ENCODE results near the gene FAM20B.

- TF ChIP-seq, protein P1, sequence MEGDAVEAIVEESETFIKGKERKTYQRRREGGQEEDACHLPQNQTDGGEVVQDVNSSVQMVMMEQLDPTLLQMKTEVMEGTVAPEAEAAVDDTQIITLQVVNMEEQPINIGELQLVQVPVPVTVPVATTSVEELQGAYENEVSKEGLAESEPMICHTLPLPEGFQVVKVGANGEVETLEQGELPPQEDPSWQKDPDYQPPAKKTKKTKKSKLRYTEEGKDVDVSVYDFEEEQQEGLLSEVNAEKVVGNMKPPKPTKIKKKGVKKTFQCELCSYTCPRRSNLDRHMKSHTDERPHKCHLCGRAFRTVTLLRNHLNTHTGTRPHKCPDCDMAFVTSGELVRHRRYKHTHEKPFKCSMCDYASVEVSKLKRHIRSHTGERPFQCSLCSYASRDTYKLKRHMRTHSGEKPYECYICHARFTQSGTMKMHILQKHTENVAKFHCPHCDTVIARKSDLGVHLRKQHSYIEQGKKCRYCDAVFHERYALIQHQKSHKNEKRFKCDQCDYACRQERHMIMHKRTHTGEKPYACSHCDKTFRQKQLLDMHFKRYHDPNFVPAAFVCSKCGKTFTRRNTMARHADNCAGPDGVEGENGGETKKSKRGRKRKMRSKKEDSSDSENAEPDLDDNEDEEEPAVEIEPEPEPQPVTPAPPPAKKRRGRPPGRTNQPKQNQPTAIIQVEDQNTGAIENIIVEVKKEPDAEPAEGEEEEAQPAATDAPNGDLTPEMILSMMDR (IDR thresholded peaks at IDR 0.05), result no peak
- no peak for TF ChIP-seq POLR2A (IDR thresholded peaks at IDR 0.05)
Observed at GRCh38 chr1:179042087-179042486, 16.4 kb downstream of the FAM20B start.

Data from lower leg skin (tissue), 3 donors.